ENCODE measurements around the gene BABAM1.

BABAM1 gene

DNA sequence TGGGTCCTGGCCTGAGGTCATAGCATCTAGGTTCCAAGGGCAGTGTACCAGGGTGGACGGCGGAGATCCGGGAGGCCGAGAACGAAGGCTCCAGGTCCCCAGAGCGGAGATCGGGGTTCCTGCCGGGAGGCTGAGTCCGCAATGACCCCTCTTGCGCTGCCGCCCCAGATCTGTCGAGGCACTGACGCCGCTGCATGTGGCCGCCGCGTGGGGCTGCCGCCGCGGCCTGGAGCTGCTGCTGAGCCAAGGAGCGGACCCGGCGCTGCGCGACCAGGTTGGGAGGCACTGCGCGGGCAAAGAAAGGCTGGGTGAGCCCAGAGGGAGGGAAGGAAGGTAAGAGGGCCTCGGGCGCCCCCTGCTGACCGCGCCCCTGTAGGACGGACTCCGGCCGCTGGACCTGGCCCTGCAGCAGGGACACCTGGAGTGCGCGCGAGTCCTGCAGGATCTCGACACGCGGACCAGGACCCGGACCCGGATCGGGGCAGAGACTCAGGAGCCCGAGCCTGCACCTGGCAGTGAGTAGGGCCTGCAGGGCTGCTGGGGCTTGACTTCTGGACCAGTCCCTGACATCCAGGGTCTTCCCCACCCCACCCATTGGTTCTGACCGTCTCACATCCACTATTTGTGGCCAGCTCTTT, 15.4 kb downstream of the BABAM1 start:
- H2BK120ac ChIP-seq (ENCODE audit: low read depth, low read length): peak overlapping the region; percentile 87
- peak overlapping the region; percentile 38 for H3K14ac ChIP-seq (ENCODE audit: low read length)
- peak; percentile 81 for DNase-seq (ENCODE audit: low spot score)
- peaks cover 0 to 14% (median 2%) of the 10 kb centered on the region in 3 experiments for H3K27me3 ChIP-seq (ENCODE audit: control insufficient read depth in 3 of 3, insufficient read depth in 3 of 3, low read depth in 1 of 3, low read length in 3 of 3)
- no peak overlapping the region for H3K27ac ChIP-seq (replicated peaks; ENCODE audit: low read length)
- H2BK5ac ChIP-seq (ENCODE audit: low read length): peak overlapping the region; percentile 11
- WGBS, 2 donors (ENCODE audit: extremely low coverage in 2 of 2, insufficient read length in 2 of 2, insufficient replicate concordance in 1 of 2): no CpG with 5 or more reads among the region's 45 CpGs
- H3K79me1 ChIP-seq (ENCODE audit: low read depth, low read length): no peaks in the 10 kb centered on the region
- H3K4me3 ChIP-seq (ENCODE audit: low read length in 2 of 2): peak overlapping the region; percentile 50 to 51
- H3K4me1 ChIP-seq (ENCODE audit: control insufficient read depth in 2 of 2, insufficient read depth in 1 of 2, low read depth in 1 of 2, low read length in 2 of 2): peaks cover 0 to 3% of the 10 kb centered on the region in 2 donors
- peaks cover 5 to 24% of the 10 kb centered on the region in 2 donors for H3K36me3 ChIP-seq (replicated peaks in 1 of 2; ENCODE audit: control insufficient read depth in 2 of 2, insufficient read depth in 2 of 2, low read length in 2 of 2)
- peak overlapping the region; percentile 25 for H3K4me2 ChIP-seq (ENCODE audit: insufficient read depth, low read length, poor library complexity, severe bottlenecking)
- no peak overlapping the region for H4K8ac ChIP-seq (ENCODE audit: low read depth, low read length)
- peak overlapping the region; percentile 60 for H3K23ac ChIP-seq (ENCODE audit: low read depth, low read length, poor library complexity)
- H2AK5ac ChIP-seq (ENCODE audit: low read depth, low read length): peak overlapping the region; percentile 63
- H3K4ac ChIP-seq (ENCODE audit: low read length): no peak overlapping the region
- H3K9me3 ChIP-seq (replicated peaks in 1 of 2; ENCODE audit: control insufficient read depth in 2 of 2, insufficient read depth in 1 of 2, low read depth in 1 of 2, low read length in 2 of 2): peaks cover 4 to 5% of the 10 kb centered on the region in 2 donors
- no peak overlapping the region for H4K91ac ChIP-seq (ENCODE audit: low read depth, low read length, poor library complexity)
- no peak overlapping the region for H2BK12ac ChIP-seq (ENCODE audit: low read length)
- H2AFZ ChIP-seq (ENCODE audit: low read length): peak overlapping the region; percentile 94
- peak overlapping the region; percentile 63 for H3K9ac ChIP-seq (ENCODE audit: low read depth, low read length, poor library complexity)
- peak overlapping the region; percentile 95 for H3K18ac ChIP-seq (ENCODE audit: low read length)
- peak overlapping the region; percentile 58 for H2BK15ac ChIP-seq (ENCODE audit: low read length)

GRCh38 chr19:17283504-17283996, 16.3 kb downstream of the BABAM1 start:
- Histone ChIP-seq H2BK120ac (ENCODE audit: low read depth, low read length) (no peak overlapping the region), H3K27ac (replicated peaks; ENCODE audit: low read length) (no peak overlapping the region)

GRCh38 chr19:17285415-17286135, 18.3 kb downstream of the BABAM1 start:
- Histone ChIP-seq H3K27me3 (ENCODE audit: control insufficient read depth in 3 of 3, insufficient read depth in 3 of 3, low read depth in 1 of 3, low read length in 3 of 3) (peaks cover 0 to 14% (median 2%) of the 10 kb centered on the region in 3 experiments), H4K8ac (ENCODE audit: low read depth, low read length) (no peak overlapping the region), H4K91ac (ENCODE audit: low read depth, low read length, poor library complexity) (no peak overlapping the region), H3K4me2 (ENCODE audit: insufficient read depth, low read length, poor library complexity, severe bottlenecking) (no peak overlapping the region), H3K23ac (ENCODE audit: low read depth, low read length, poor library complexity) (no peak overlapping the region), H2BK12ac (ENCODE audit: low read length) (no peak overlapping the region), H3K36me3 (replicated peaks in 1 of 2; ENCODE audit: control insufficient read depth in 2 of 2, insufficient read depth in 2 of 2, low read length in 2 of 2) (peaks cover 0 to 5% of the 10 kb centered on the region in 2 donors), H2AFZ (ENCODE audit: low read length) (no peak overlapping the region), H2BK15ac (ENCODE audit: low read length) (no peak overlapping the region), H2BK5ac (ENCODE audit: low read length) (no peak overlapping the region), H3K4me1 (ENCODE audit: control insufficient read depth in 2 of 2, insufficient read depth in 1 of 2, low read depth in 1 of 2, low read length in 2 of 2) (peaks cover 0 to 5% of the 10 kb centered on the region in 2 donors), H3K18ac (ENCODE audit: low read length) (no peak overlapping the region), H3K14ac (ENCODE audit: low read length) (no peak overlapping the region), H3K9me3 (replicated peaks in 1 of 2; ENCODE audit: control insufficient read depth in 2 of 2, insufficient read depth in 1 of 2, low read depth in 1 of 2, low read length in 2 of 2) (peaks cover 4 to 5% of the 10 kb centered on the region in 2 donors), H3K79me1 (ENCODE audit: low read depth, low read length) (no peaks in the 10 kb centered on the region), H2AK5ac (ENCODE audit: low read depth, low read length) (no peak overlapping the region), H2BK120ac (ENCODE audit: low read depth, low read length) (no peak overlapping the region), H3K27ac (replicated peaks; ENCODE audit: low read length) (no peak overlapping the region), H3K4me3 (ENCODE audit: low read length in 2 of 2) (peak overlapping the region in 1 of 2 donors; percentile 48), H3K4ac (ENCODE audit: low read length) (no peak overlapping the region), H3K9ac (ENCODE audit: low read depth, low read length, poor library complexity) (no peak overlapping the region)
- WGBS, 2 donors (ENCODE audit: extremely low coverage in 2 of 2, insufficient read length in 2 of 2, insufficient replicate concordance in 1 of 2): no CpG with 5 or more reads among the region's 18 CpGs
- DNase-seq (ENCODE audit: low spot score): no peak

More at GRCh38 chr19:17283504-17283996, 16.3 kb downstream of the BABAM1 start:
- no peak overlapping the region for H4K8ac ChIP-seq (ENCODE audit: low read depth, low read length)
- H3K4me3 ChIP-seq (ENCODE audit: low read length in 2 of 2): no peak overlapping the region
- no peaks in the 10 kb centered on the region for H3K79me1 ChIP-seq (ENCODE audit: low read depth, low read length)
- DNase-seq (ENCODE audit: low spot score): no peak
- no peak overlapping the region for H2BK12ac ChIP-seq (ENCODE audit: low read length)
- H2BK5ac ChIP-seq (ENCODE audit: low read length): no peak overlapping the region
- peak overlapping the region; percentile 8 for H2BK15ac ChIP-seq (ENCODE audit: low read length)
- no peak overlapping the region for H3K4ac ChIP-seq (ENCODE audit: low read length)
- H3K18ac ChIP-seq (ENCODE audit: low read length): no peak overlapping the region
- H2AK5ac ChIP-seq (ENCODE audit: low read depth, low read length): peak overlapping the region; percentile 65
- H3K27me3 ChIP-seq (ENCODE audit: control insufficient read depth in 3 of 3, insufficient read depth in 3 of 3, low read depth in 1 of 3, low read length in 3 of 3): peaks cover 0 to 14% (median 2%) of the 10 kb centered on the region in 3 experiments
- H3K23ac ChIP-seq (ENCODE audit: low read depth, low read length, poor library complexity): no peak overlapping the region
- peaks cover 0 to 3% of the 10 kb centered on the region in 2 donors for H3K4me1 ChIP-seq (ENCODE audit: control insufficient read depth in 2 of 2, insufficient read depth in 1 of 2, low read depth in 1 of 2, low read length in 2 of 2)
- H2AFZ ChIP-seq (ENCODE audit: low read length): no peak overlapping the region
- H3K4me2 ChIP-seq (ENCODE audit: insufficient read depth, low read length, poor library complexity, severe bottlenecking): no peak overlapping the region
- WGBS, 2 donors (ENCODE audit: extremely low coverage in 2 of 2, insufficient read length in 2 of 2, insufficient replicate concordance in 1 of 2): no CpG with 5 or more reads among the region's 7 CpGs
- H3K9me3 ChIP-seq (replicated peaks in 1 of 2; ENCODE audit: control insufficient read depth in 2 of 2, insufficient read depth in 1 of 2, low read depth in 1 of 2, low read length in 2 of 2): peaks cover 4 to 5% of the 10 kb centered on the region in 2 donors
- peaks cover 4 to 19% of the 10 kb centered on the region in 2 donors for H3K36me3 ChIP-seq (replicated peaks in 1 of 2; ENCODE audit: control insufficient read depth in 2 of 2, insufficient read depth in 2 of 2, low read length in 2 of 2)
- H4K91ac ChIP-seq (ENCODE audit: low read depth, low read length, poor library complexity): no peak overlapping the region
- H3K9ac ChIP-seq (ENCODE audit: low read depth, low read length, poor library complexity): no peak overlapping the region
- no peak overlapping the region for H3K14ac ChIP-seq (ENCODE audit: low read length)

- peaks cover 4 to 5% of the 10 kb centered on the region in 2 donors for H3K9me3 ChIP-seq (replicated peaks in 1 of 2; ENCODE audit: control insufficient read depth in 2 of 2, insufficient read depth in 1 of 2, low read depth in 1 of 2, low read length in 2 of 2)
- no peak overlapping the region for H2BK120ac ChIP-seq (ENCODE audit: low read depth, low read length)
- H3K14ac ChIP-seq (ENCODE audit: low read length): no peak overlapping the region
- H4K91ac ChIP-seq (ENCODE audit: low read depth, low read length, poor library complexity): no peak overlapping the region
- no peak overlapping the region for H3K27ac ChIP-seq (replicated peaks; ENCODE audit: low read length)
- no peak for DNase-seq (ENCODE audit: low spot score)
- H3K36me3 ChIP-seq (replicated peaks in 1 of 2; ENCODE audit: control insufficient read depth in 2 of 2, insufficient read depth in 2 of 2, low read length in 2 of 2): peaks cover 0 to 5% of the 10 kb centered on the region in 2 donors
- H3K23ac ChIP-seq (ENCODE audit: low read depth, low read length, poor library complexity): no peak overlapping the region
- peaks cover 0 to 12% (median 2%) of the 10 kb centered on the region in 3 experiments for H3K27me3 ChIP-seq (ENCODE audit: control insufficient read depth in 3 of 3, insufficient read depth in 3 of 3, low read depth in 1 of 3, low read length in 3 of 3)
- H3K18ac ChIP-seq (ENCODE audit: low read length): no peak overlapping the region
- no peak overlapping the region for H4K8ac ChIP-seq (ENCODE audit: low read depth, low read length)
- H3K4me3 ChIP-seq (ENCODE audit: low read length in 2 of 2): no peak overlapping the region
- H2AFZ ChIP-seq (ENCODE audit: low read length): no peak overlapping the region
- WGBS, 2 donors (ENCODE audit: extremely low coverage in 2 of 2, insufficient read length in 2 of 2, insufficient replicate concordance in 1 of 2): no CpG with 5 or more reads among the region's 11 CpGs
- H3K4me1 ChIP-seq (ENCODE audit: control insufficient read depth in 2 of 2, insufficient read depth in 1 of 2, low read depth in 1 of 2, low read length in 2 of 2): peaks cover 0 to 5% of the 10 kb centered on the region in 2 donors
- H2BK12ac ChIP-seq (ENCODE audit: low read length): no peak overlapping the region
- no peak overlapping the region for H2BK15ac ChIP-seq (ENCODE audit: low read length)
- H2BK5ac ChIP-seq (ENCODE audit: low read length): no peak overlapping the region
- no peak overlapping the region for H2AK5ac ChIP-seq (ENCODE audit: low read depth, low read length)
- no peak overlapping the region for H3K9ac ChIP-seq (ENCODE audit: low read depth, low read length, poor library complexity)
- H3K4me2 ChIP-seq (ENCODE audit: insufficient read depth, low read length, poor library complexity, severe bottlenecking): no peak overlapping the region
- H3K79me1 ChIP-seq (ENCODE audit: low read depth, low read length): no peaks in the 10 kb centered on the region
- no peak overlapping the region for H3K4ac ChIP-seq (ENCODE audit: low read length)
Measured at GRCh38 chr19:17286263-17286662, 19.0 kb downstream of the BABAM1 start.
